ENCODE results near the gene YY1.
A peak's percentile ranks its signal among the peaks of the same experiment; 100 is the strongest.
"Not testable (repeated sequence)": the region's sequence is repeated elsewhere in the genome, so short reads cannot be mapped to it uniquely, and the experiment has no call there.

Gene YY1

DNA sequence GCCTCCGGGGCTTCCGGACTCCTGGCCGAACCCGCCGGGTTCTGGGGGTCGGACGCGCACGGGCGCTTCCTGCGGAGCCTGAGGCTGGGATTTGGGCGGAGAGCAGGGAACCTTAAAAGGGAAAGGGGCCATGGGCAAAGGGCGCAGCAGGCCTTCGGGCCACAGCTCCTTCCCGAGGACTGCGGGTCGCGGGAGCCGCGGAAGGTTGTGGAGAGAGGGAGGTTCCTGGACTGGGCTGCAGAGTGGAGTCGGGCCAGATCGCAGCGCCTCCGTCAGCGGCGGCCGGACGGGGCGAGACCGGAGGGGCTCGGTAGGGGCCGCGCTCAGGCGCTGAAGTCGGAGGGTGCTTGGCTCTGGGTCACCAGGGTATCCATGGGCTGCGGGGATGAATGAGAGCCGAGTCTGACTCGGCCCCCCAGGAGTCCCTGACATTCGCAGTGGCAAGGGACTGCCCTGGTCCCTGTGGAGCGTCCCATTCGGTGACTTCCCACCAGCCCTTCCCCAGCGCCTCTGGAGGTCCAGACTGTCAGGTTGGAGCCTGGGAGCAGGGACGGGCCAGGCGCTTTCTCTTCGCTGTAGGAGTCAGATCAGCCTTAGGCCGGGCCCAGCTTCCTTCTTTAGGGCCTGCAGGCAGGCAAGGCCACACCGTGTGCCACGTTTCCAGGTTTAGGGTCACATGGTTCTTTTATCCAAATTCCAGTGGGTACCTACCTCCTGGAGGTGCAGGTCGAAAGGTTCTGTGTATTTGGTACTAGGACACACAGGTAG, 68.2 kb downstream of the YY1 start:
- no peaks in the 10 kb centered on the region; the same call in 1 of the 2 replicates for H3K36me3 ChIP-seq (ENCODE audit: control insufficient read depth, insufficient read depth, low read length)
- H3K4me3 ChIP-seq (replicated peaks; ENCODE audit: low read depth, low read length): peak overlapping the region; percentile 81
- no peak for DNase-seq (ENCODE audit: extremely low read depth, insufficient read length)
- H3K27me3 ChIP-seq (replicated peaks; ENCODE audit: control insufficient read depth, insufficient read depth, low read length): no peaks in the 10 kb centered on the region; the same call in 1 of the 2 replicates
- TF ChIP-seq, protein P1, sequence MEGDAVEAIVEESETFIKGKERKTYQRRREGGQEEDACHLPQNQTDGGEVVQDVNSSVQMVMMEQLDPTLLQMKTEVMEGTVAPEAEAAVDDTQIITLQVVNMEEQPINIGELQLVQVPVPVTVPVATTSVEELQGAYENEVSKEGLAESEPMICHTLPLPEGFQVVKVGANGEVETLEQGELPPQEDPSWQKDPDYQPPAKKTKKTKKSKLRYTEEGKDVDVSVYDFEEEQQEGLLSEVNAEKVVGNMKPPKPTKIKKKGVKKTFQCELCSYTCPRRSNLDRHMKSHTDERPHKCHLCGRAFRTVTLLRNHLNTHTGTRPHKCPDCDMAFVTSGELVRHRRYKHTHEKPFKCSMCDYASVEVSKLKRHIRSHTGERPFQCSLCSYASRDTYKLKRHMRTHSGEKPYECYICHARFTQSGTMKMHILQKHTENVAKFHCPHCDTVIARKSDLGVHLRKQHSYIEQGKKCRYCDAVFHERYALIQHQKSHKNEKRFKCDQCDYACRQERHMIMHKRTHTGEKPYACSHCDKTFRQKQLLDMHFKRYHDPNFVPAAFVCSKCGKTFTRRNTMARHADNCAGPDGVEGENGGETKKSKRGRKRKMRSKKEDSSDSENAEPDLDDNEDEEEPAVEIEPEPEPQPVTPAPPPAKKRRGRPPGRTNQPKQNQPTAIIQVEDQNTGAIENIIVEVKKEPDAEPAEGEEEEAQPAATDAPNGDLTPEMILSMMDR (IDR thresholded peaks at IDR 0.05; ENCODE audit: insufficient read depth, low read length, poor library complexity, severe bottlenecking): no peak

DNA sequence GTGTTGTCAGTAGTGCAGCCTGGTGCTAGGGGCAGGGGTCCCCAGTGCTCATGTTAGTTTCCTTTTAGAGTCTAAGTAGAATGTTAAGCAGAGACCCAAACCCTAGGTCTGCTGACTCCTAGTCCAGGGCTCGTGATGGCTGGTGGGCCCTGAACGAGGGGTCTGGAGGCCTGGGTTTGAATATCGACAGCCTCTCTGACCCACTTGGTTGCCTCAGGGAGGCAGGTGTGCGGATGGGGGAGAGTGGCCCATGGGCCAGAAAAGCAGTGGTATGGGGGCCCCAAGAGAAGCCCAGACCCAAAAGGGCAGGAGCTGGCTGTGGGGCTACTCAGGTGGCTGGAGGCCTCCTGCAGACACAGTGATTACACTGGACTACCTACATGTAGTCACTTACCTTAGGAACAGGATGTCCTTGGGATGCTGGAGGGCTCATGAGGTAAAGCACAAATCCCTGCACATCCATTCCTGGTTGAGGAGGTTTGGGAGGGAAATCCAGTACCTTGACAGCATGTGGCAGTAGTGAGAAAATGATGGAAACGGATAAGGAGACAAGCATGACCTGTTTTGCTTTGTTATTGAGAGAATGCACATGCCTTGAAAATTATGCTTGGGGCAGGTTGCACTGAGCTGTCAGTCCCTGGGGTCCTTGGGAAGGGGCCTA, 69.0 kb downstream of the YY1 start:
- DNase-seq (ENCODE audit: extremely low read depth, insufficient read length): no peak
- H3K36me3 ChIP-seq (ENCODE audit: control insufficient read depth, insufficient read depth, low read length): no peaks in the 10 kb centered on the region; the same call in 1 of the 2 replicates
- TF ChIP-seq, protein P1 (IDR thresholded peaks at IDR 0.05; ENCODE audit: insufficient read depth, low read length, poor library complexity, severe bottlenecking): no peak
- no peaks in the 10 kb centered on the region; the same call in 1 of the 2 replicates for H3K27me3 ChIP-seq (replicated peaks; ENCODE audit: control insufficient read depth, insufficient read depth, low read length)
- H3K4me3 ChIP-seq (replicated peaks; ENCODE audit: low read depth, low read length): no peak overlapping the region

DNA sequence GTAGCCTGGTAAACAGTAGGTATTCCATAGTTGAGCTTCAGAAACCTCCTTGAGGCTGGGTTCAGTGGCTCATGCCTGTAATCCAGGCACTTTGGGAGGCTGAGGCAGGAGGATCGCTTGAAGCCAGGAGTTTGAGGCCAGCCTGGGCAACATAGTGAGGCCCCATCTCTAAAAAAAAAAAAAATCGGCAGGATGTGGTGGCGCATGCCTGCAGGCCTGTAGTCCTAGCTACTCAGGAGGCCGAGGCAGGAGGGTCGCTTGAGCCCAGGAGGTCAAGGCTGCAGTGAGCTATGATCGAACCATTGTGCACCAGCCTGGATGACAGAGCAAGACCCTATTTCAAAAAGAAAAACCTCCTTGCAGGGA, 69.5 kb downstream of the YY1 start:
- not testable (repeated sequence) for DNase-seq (ENCODE audit: extremely low read depth, insufficient read length); H3K27me3 ChIP-seq (replicated peaks; ENCODE audit: control insufficient read depth, insufficient read depth, low read length); H3K4me3 ChIP-seq (replicated peaks; ENCODE audit: low read depth, low read length); H3K36me3 ChIP-seq (ENCODE audit: control insufficient read depth, insufficient read depth, low read length)

DNA sequence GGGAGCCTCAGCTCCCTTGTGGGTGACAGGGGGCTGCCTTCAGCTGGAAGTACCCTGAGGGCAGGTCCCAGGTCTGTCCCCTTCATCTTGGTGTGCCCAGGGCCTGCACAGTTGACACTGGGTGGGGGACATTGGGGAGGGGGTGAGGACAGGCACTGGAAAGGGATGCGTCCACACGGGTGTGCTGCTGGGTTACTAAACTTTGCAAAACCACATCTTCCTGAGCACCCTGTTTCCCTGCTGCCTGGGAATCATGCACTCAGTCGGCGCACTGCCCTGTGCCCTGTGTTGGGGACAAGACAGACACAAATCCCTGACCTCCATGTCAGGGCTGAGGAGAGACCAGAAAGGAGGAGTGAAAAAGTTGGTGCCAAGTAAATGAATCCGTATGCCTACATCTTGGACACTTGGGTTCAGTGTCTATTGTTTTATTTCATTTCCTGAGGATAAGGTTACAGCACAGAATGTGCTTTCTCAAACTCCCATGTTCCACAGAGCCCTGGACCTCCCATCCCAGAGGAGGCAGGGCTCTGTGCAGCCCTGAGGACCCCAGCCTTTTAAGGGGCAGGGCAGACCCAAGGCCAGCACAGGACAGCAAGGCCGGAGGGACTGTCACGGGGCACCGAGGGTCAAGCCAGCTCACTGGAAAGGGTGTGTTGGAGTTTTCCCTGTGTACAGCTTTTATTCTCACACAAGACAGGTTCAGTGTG, 70.2 kb downstream of the YY1 start:
- DNase-seq (ENCODE audit: extremely low read depth, insufficient read length): no peak
- TF ChIP-seq, protein P1 (IDR thresholded peaks at IDR 0.05; ENCODE audit: insufficient read depth, low read length, poor library complexity, severe bottlenecking): no peak
- no peak overlapping the region for H3K4me3 ChIP-seq (replicated peaks; ENCODE audit: low read depth, low read length)
- H3K36me3 ChIP-seq (ENCODE audit: control insufficient read depth, insufficient read depth, low read length): no peaks in the 10 kb centered on the region; the same call in 1 of the 2 replicates
- H3K27me3 ChIP-seq (replicated peaks; ENCODE audit: control insufficient read depth, insufficient read depth, low read length): no peaks in the 10 kb centered on the region; the same call in 1 of the 2 replicates

DNA sequence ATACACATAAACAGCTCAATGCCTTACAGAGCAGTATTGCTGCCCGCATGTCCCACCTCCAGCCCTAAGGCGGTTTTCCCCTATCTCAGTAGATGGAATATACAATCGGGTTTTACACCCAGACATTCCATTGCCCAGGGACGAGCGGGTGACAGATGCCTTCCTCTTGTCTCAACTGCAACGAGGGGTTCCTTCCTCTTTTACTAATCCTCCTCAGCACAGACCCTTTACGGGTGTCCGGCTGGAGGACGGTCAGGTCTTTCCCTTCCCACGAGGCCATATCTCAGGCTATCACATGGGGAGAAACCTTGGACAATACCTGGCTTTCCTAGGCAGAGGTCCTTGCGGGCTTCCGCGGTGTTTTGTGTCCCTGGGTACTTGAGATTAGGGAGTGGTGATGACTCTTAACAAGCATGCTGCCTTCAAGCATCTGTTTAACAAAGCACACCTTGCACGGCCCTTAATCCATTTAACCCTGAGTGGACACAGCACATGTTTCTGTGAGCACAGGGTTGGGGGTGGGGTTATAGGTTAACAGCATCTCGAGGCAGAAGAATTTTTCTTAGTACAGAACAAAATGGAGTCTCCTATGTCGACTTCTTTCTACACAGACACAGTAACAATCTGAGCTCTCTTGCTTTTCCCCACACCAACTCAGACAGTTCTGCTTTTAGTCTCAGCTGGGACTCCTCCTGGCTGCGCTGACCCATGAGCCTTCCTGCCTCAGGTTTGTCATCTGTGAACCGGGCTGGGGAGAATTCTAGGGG, 73.3 kb downstream of the YY1 start:
- H3K4me3 ChIP-seq (replicated peaks; ENCODE audit: low read depth, low read length); H3K36me3 ChIP-seq (ENCODE audit: control insufficient read depth, insufficient read depth, low read length); DNase-seq (ENCODE audit: extremely low read depth, insufficient read length); H3K27me3 ChIP-seq (replicated peaks; ENCODE audit: control insufficient read depth, insufficient read depth, low read length): not testable (repeated sequence)

DNA sequence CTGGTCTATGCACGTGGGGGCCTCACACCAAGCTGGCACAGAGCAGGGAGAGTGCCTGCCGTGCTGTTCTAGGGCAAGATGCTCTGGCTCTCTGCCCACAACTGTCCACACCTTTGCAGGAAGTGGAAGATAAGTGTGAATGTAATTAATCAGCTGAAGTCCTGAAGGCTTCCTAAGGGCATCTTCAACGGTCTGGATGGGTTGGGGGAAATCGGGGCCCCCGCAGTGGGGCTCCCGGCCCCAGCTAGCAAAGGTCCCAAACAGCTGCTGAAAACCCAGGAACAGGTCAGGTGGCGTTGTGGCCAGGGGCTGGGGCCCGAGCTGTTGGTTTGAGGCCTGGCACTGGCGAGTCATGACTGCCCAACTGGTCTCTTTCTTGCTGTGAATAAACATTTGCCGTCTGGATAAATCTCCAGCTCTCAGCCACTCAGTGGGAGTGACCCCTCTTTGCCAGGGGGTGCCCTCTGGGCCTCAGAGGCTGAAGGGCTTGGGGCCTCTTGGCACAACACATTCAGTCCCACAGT, 74.0 kb downstream of the YY1 start:
- Histone ChIP-seq H3K27me3 (replicated peaks; ENCODE audit: control insufficient read depth, insufficient read depth, low read length) (no peaks in the 10 kb centered on the region; the same call in 1 of the 2 replicates), H3K4me3 (replicated peaks; ENCODE audit: low read depth, low read length) (no peak overlapping the region), H3K36me3 (ENCODE audit: control insufficient read depth, insufficient read depth, low read length) (no peaks in the 10 kb centered on the region)
- no peak for DNase-seq (ENCODE audit: extremely low read depth, insufficient read length)
- TF ChIP-seq, protein P1 (IDR thresholded peaks at IDR 0.05; ENCODE audit: insufficient read depth, low read length, poor library complexity, severe bottlenecking): no peak

Measured in GM06990 (cell line).